Activated T-helper 17 cell treated with anti-CD3 and anti-CD28 coated beads, Interleukin-2, amount 50 U/mL, for 72 hours (primary cell): ENCODE measurements around the gene CARHSP1. TPM values are rescaled to one million over a fixed set of nuclear protein-coding genes. Genes with fewer than 3 reads are reported as not detected.
"Not testable (repeated sequence)": the region's sequence is repeated elsewhere in the genome, so short reads cannot be mapped to it uniquely, and the experiment has no call there.

ENCODE experiments used
- ATAC-seq: fragments of 150-1000 bp; cut with Tn5 transposase; replicated peaks from 2 replicates; pipeline ENCODE4 v1.10.0; 2021; ENCODE audit warnings: mild to moderate bottlenecking, moderate library complexity
- H3K27ac Mint-ChIP-seq: one replicate; pipeline ENCODE4 v1.8.0; 2022; ENCODE audit warnings: mixed read lengths
- H3K27me3 Mint-ChIP-seq: one replicate; pipeline ENCODE4 v1.8.0; 2022; ENCODE audit warnings: mixed read lengths
- H3K36me3 Mint-ChIP-seq: one replicate; pipeline ENCODE4 v1.8.0; 2022; ENCODE audit warnings: low read depth, mild to moderate bottlenecking, mixed read lengths
- H3K4me1 Mint-ChIP-seq: one replicate; pipeline ENCODE4 v1.8.0; 2022; ENCODE audit warnings: mixed read lengths
- H3K4me3 Mint-ChIP-seq: one replicate; pipeline ENCODE4 v1.8.0; 2022; ENCODE audit warnings: mild to moderate bottlenecking, mixed read lengths
- H3K9me3 Mint-ChIP-seq: one replicate; pipeline ENCODE4 v1.8.0; 2022; ENCODE audit warnings: mixed read lengths
- total RNA-seq, 2 donors: library from RNA; stranded (reverse); gene quantifications; one replicate each; pipeline ENCODE4 v1.2.3, GENCODE V29; 2022

CARHSP1 gene
- total RNA-seq, 2 donors from 2014 or later = 98.6 to 115 TPM

DNA sequence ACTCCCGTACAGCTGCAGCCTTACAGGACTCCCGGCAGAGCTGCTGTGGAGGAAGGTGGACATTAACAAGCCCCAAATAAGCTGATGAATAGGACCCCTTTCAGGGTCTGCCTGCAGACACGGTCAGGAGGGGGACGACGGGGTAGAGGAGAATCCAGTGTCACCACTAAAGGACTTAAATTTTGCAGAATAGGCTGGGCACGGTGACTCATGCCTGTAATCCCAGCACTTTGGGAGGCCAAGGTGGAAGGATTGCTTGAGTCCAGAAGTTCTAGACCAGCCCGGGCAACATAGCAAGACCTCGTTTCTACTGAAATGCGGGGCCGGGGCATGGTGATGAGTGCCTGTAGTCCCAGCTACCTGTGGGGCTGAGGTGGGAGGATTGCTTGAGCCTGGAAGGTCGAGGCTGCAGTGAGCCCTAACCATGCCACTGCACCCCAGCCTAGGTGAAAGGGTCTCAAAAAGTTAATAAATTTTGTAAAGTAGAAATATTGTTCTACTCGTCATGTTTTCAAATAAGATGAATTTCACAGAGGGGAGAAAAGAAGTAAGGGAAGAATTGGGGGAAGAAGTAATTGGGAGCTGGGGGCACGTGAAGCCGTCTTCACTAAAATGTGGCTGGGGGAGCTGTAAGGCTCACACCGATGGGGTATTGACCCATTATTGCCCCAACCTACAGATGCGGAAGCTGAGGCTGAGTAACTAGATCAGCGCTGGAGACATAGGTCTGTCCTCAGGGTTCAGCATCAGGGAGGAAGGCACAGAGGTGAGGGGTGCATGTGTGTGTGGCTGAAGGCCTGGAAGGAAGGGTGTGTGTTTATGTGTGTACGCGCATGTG, 18.0 kb upstream of the CARHSP1 start:
- Mint-ChIP-seq H3K9me3 (no peaks in the 10 kb centered on the region), H3K36me3 (peaks cover 26% of the 10 kb centered on the region), H3K4me1 (peaks cover 15% of the 10 kb centered on the region), H3K4me3 (no peak overlapping the region), H3K27ac (peak overlapping the region; percentile 82), H3K27me3 (no peaks in the 10 kb centered on the region)
- no peak for ATAC-seq

DNA sequence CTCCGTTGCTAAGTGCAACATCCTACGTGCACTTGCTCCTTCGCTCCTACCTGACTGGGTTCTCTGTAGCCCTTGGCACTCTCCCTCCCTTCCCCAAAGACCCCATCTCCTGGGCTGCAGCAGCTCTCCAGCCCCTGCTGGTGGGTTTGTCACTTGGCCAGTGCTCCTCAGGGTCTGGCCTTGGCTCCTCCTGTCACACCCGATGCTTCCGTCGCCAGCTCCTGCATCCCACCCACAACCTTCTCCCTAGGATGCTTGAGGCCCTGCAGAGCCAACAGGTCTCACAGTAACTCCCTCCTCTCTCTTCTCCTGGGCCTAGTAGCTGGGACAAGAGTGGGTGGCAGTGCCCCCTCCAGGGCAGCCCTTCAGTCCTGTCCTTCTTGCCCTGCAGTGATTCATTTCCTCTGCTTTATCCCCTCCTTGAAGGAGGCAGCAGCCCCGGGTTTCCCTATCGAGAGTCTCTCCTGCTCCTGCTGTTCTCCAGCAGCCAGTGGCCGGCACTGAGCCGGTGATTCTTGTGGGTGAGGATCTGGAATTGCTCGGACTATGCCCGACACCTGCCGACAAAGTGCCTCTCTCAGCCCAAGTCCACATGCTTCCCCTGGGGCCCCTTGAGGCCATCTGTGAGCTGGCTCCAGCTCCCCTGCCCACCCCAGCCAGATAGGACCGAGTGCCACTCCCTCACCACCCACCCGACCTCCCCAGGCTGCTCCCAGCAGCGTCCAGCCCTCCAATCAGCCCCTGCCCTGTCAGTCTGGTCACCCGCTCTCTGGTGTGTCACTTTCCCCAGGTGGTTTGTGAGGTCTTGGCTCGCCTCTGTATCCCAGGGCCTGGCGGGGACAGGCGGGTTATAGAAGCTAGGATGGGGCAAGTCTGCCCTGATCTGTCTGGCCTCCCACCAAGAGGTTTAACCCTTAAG, 17.1 kb upstream of the CARHSP1 start:
- Mint-ChIP-seq H3K4me1 (peaks cover 14% of the 10 kb centered on the region), H3K9me3 (no peaks in the 10 kb centered on the region), H3K27ac (peak overlapping the region; percentile 82), H3K27me3 (no peaks in the 10 kb centered on the region), H3K36me3 (peaks cover 17% of the 10 kb centered on the region), H3K4me3 (peak overlapping the region; percentile 9)
- peak; percentile 41 for ATAC-seq

GRCh38 chr16:8882725-8883377, 14.0 kb upstream of the CARHSP1 start:
- Mint-ChIP-seq H3K36me3 (peaks cover 6% of the 10 kb centered on the region), H3K27ac (no peak overlapping the region), H3K9me3 (no peaks in the 10 kb centered on the region), H3K27me3 (no peaks in the 10 kb centered on the region), H3K4me1 (peaks cover 14% of the 10 kb centered on the region), H3K4me3 (no peak overlapping the region)
- ATAC-seq = no peak

DNA sequence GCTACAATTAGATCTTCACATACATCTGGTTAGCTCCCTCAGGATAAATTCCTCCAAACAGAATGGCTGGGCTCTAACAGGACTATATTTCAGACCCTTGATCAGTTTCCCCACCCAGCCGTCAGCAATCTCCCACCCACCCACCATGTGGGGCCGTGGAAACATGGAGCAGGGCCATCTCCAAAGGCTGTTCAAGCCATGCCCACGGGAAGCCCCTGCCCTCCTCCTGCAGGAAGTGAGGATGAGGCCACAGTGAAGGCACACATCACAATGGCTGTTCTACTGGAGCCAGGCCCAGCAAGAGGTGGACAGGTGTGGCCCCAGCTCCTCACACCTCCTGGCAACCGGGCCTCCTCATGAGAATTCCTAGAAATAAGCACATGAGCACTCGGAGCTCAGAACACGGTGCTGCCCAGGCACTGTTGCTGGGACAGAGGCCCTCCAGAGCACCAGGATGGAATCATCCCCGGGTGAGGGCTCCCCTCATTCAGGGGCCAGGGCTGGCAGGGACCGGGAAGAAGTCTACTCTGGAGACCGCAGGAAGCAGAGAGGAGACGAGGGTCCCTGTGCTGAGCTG, 13.3 kb upstream of the CARHSP1 start, which contains the start of gene LITAFD:
Gene LITAFD, plus strand, starts transcription at position 311 of the 577 bp plus-strand sequence. CDS start 2,005 bp downstream, outside the sequence.
- no peaks in the 10 kb centered on the region for H3K27me3 Mint-ChIP-seq
- H3K9me3 Mint-ChIP-seq = no peaks in the 10 kb centered on the region
- no peak within 1 kb of the TSS for H3K27ac Mint-ChIP-seq
- ATAC-seq = no peak
- no peak within 1 kb of the TSS for H3K4me3 Mint-ChIP-seq
- H3K4me1 Mint-ChIP-seq = peaks cover 10% of the 10 kb centered on the region
- peaks cover 3% of the 10 kb centered on the region for H3K36me3 Mint-ChIP-seq

GRCh38 chr16:8880839-8881510, 12.2 kb upstream of the CARHSP1 start:
- Mint-ChIP-seq H3K36me3 (no peaks in the 10 kb centered on the region), H3K27ac (no peak overlapping the region), H3K4me1 (peaks cover 7% of the 10 kb centered on the region), H3K9me3 (no peaks in the 10 kb centered on the region), H3K27me3 (no peaks in the 10 kb centered on the region), H3K4me3 (no peak overlapping the region)
- no peak for ATAC-seq

DNA sequence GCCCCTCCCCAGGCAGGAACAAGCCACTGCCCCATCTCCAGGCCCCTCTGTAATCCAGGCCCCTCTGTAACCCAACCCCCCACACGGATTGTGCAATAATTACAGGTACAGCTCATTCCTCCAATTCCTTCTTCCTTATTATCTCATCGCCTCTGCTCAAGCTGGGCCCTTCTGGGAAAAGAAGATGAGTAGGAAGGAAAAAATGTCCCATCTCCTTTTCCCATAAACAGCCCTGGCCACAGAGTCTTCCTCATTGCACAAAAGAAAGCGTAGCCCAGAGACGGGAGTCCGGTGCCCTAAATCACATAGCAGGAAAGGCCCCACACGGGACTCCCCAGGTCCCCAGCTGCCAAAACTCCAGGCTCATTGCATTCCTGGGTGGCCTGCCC, 9.7 kb upstream of the CARHSP1 start:
- no peak for ATAC-seq
- Mint-ChIP-seq H3K9me3 (no peaks in the 10 kb centered on the region), H3K4me3 (no peak overlapping the region), H3K27ac (peak overlapping the region; percentile 50), H3K36me3 (no peaks in the 10 kb centered on the region), H3K27me3 (no peaks in the 10 kb centered on the region), H3K4me1 (no peaks in the 10 kb centered on the region)

- ATAC-seq = no peak
- peak overlapping the region; percentile 50 for H3K27ac Mint-ChIP-seq
- H3K9me3 Mint-ChIP-seq = no peaks in the 10 kb centered on the region
- H3K36me3 Mint-ChIP-seq = no peaks in the 10 kb centered on the region
- H3K4me3 Mint-ChIP-seq = no peak overlapping the region
- H3K27me3 Mint-ChIP-seq = no peaks in the 10 kb centered on the region
- no peaks in the 10 kb centered on the region for H3K4me1 Mint-ChIP-seq
Measured at GRCh38 chr16:8877894-8878522, 9.2 kb upstream of the CARHSP1 start.

DNA sequence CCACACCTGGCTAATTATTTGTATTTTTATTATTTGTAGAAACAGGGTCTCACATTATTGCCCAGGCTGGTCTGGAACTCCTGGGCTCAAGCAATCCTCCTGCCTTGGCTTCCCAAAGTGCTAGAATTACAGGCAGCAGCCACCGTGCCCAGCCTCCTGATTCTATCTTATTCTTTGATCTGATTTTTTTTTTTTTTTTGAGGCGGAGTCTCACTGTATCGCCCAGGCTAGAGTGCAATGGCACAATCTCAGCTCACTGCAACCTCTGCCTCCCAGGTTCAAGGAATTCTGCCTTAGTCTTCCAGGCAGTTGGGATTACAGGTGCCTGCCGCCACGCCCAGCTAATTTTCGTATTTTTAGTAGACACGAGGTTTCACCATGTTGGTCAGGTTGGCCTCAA, 6.5 kb upstream of the CARHSP1 start:
- not testable (repeated sequence) for H3K4me3 Mint-ChIP-seq, H3K36me3 Mint-ChIP-seq, H3K9me3 Mint-ChIP-seq, ATAC-seq, H3K4me1 Mint-ChIP-seq, H3K27ac Mint-ChIP-seq, H3K27me3 Mint-ChIP-seq

DNA sequence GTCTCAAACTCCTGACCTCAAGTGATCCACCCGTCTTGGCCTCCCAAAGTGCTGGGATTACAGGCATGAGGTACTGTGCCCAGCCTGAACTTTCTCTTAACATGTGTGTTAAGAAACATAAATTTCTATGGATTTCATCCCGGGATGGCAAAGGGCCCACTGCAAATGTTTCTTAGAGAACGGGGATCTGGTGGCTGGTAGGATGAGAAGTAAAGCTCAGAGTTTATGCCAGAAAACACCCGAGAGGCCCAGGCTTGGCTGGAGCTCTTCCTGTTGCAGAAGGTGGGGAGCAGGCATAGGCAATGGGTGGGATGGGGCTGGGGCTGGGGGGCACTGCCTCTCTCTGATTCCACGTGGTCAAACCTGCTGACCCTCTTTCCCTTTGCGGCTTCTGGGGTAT, 5.6 kb upstream of the CARHSP1 start:
- H3K4me3 Mint-ChIP-seq = no peak overlapping the region
- H3K27ac Mint-ChIP-seq = no peak overlapping the region
- peaks cover 8% of the 10 kb centered on the region for H3K4me1 Mint-ChIP-seq
- H3K36me3 Mint-ChIP-seq = no peaks in the 10 kb centered on the region
- no peak for ATAC-seq
- H3K9me3 Mint-ChIP-seq = no peaks in the 10 kb centered on the region
- H3K27me3 Mint-ChIP-seq = no peaks in the 10 kb centered on the region

DNA sequence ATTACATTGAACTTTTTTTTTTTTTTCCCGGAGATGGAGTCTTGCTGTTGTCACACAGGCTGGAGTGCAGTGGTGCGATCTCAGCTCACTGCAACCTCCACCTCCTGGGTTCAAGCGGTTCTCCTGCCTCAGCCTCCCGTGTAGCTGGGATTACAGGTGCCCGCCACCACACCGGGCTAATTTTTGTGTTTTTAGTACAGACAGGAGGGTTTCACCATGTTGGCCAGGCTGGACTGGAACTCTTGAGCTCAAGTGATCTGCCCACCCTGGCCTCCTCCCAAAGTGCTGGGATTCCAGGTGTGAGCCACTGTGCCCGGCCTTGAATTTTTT, 5.0 kb upstream of the CARHSP1 start:
- not testable (repeated sequence) for H3K27ac Mint-ChIP-seq, H3K9me3 Mint-ChIP-seq, ATAC-seq, H3K4me3 Mint-ChIP-seq, H3K27me3 Mint-ChIP-seq, H3K36me3 Mint-ChIP-seq
- H3K4me1 Mint-ChIP-seq = peaks cover 12% of the 10 kb centered on the region

DNA sequence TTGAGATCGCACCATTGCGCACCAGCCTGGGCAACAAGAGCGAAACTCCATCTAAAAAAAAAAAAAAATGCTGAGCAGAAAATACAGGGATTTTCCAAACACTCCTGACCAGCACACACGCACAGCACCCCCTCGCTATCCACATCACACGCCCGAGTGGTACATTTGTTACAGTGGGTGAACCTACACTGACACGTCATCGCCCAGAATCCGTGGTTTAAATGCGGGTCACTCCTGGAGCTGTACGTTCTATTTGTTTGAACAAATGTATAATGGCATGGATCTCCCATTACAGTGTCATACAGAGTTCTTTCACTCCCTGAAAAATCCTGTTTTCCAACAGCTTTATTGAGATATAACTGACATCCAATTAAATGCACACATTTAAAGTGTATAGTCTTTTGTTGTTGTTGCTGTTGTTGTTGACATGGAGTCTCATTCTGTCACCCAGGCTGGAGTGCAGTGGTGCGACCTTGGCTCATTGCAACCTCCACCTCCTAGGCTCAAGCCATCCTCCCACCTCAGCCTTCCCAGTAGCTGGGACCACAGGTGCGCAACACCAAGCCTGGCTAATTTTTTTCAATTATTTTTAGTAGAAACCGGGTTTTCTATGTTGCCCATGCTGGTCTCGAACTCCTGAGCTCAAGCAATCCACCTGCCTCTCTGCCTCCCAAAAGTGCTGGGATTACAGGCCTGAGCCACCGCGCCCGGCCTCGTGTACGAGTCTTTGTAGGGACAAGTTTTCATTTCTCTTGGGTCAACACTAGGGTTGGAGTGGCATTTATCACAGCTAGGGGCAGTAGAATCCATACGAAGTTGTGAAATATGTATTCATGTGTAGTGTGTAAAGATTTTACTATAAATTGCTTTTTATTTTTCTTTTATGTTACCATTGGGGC, 4.4 kb upstream of the CARHSP1 start:
- H3K27ac Mint-ChIP-seq = no peak overlapping the region
- H3K36me3 Mint-ChIP-seq = peaks cover under 1% of the 10 kb centered on the region

GRCh38 chr16:8872071-8872470, 3.3 kb upstream of the CARHSP1 start:
- Mint-ChIP-seq H3K9me3 (no peaks in the 10 kb centered on the region), H3K4me3 (no peak overlapping the region), H3K27ac (no peak overlapping the region), H3K4me1 (peaks cover 17% of the 10 kb centered on the region), H3K36me3 (peaks cover 12% of the 10 kb centered on the region), H3K27me3 (no peaks in the 10 kb centered on the region)
- no peak for ATAC-seq

More for the DNA sequence above, 4.4 kb upstream of the CARHSP1 start:
- no peaks in the 10 kb centered on the region for H3K9me3 Mint-ChIP-seq
- peaks cover 12% of the 10 kb centered on the region for H3K4me1 Mint-ChIP-seq
- H3K27me3 Mint-ChIP-seq = no peaks in the 10 kb centered on the region
- no peak overlapping the region for H3K4me3 Mint-ChIP-seq
- no peak for ATAC-seq

DNA sequence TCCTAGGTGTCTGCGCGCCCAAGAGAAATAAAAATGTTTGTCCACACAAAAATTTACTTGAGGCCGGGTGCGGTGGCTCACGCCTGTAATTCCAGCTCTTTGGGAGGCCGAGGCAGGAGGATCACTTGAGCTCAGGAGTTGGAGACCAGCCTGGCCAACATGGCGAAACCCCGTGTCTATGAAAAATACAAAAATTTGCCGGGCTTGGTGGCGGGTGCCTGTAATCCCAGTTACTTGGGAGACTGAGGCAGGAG, 1.1 kb upstream of the CARHSP1 start:
- not testable (repeated sequence) for H3K9me3 Mint-ChIP-seq, ATAC-seq, H3K27me3 Mint-ChIP-seq, H3K27ac Mint-ChIP-seq
- Mint-ChIP-seq H3K4me1 (peaks cover 25% of the 10 kb centered on the region), H3K36me3 (peaks cover 26% of the 10 kb centered on the region), H3K4me3 (peak overlapping the region; percentile 95)
